Spleen (tissue), 11 donors: Measurements from ENCODE around the gene OLIG2. TPM values are rescaled to one million over a fixed set of nuclear protein-coding genes. Genes with fewer than 3 reads are reported as not detected.

ENCODE experiments used
- DNase-seq: peaks from one replicate; pipeline ENCODE4 v3.0.0-alpha.2; 2020
- H3K27ac ChIP-seq, 8 donors: fragments of 200-600 bp; sonication (generic) in 7 of 8; 1 replicate in 4 of 8; 2 replicates in 4 of 8; pipeline versions ENCODE4 v1.5.0 to v1.8.0; 2016 to 2021; ENCODE audit warnings: inconsistent platforms in 4 of 8, mild to moderate bottlenecking in 4 of 8, moderate library complexity in 1 of 8
- H3K27me3 ChIP-seq, 7 donors: fragments of 200-600 bp; sonication (generic) in 6 of 7; replicated peaks in 1 of 7; 1 replicate in 4 of 7; 2 replicates in 3 of 7; pipeline versions ENCODE4 v1.5.0 to v1.8.0; 2016 to 2021; ENCODE audit warnings: inconsistent platforms in 3 of 7, mild to moderate bottlenecking in 1 of 7
- H3K36me3 ChIP-seq, 6 donors: fragments of 200-600 bp; sonication (generic) in 5 of 6; 1 replicate in 4 of 6; 2 replicates in 2 of 6; pipeline versions ENCODE4 v1.5.0 to v1.8.0; 2016 to 2021; ENCODE audit warnings: inconsistent platforms in 2 of 6
- H3K4me1 ChIP-seq, 6 donors: fragments of 200-600 bp; sonication (generic) in 5 of 6; 1 replicate in 3 of 6; 2 replicates in 3 of 6; pipeline versions ENCODE4 v1.5.0 to v1.8.0; 2016 to 2021; ENCODE audit warnings: inconsistent platforms in 3 of 6
- H3K4me3 ChIP-seq, 8 donors: fragments of 200-600 bp; sonication (generic) in 7 of 8; 1 replicate in 4 of 8; 2 replicates in 4 of 8; pipeline versions ENCODE4 v1.5.0 to v1.8.0; 2016 to 2021; ENCODE audit warnings: inconsistent platforms in 4 of 8, mild to moderate bottlenecking in 4 of 8, moderate library complexity in 2 of 8
- H3K9me3 ChIP-seq, 8 donors: fragments of 200-600 bp; sonication (generic) in 7 of 8; 1 replicate in 4 of 8; 2 replicates in 4 of 8; pipeline versions ENCODE4 v1.5.0 to v1.8.0; 2016 to 2021; ENCODE audit warnings: inconsistent platforms in 4 of 8
- POLR2A ChIP-seq, 3 donors: fragments of 450-650 bp; IDR thresholded peaks; one replicate each; pipeline ENCODE4 v1.5.1; 2017; ENCODE audit warnings: antibody characterized with exemption in 3 of 3, mild to moderate bottlenecking in 1 of 3
- POLR2AphosphoS5 ChIP-seq, 3 donors: sonication (generic); formaldehyde crosslinking; IDR thresholded peaks; one replicate each; pipeline ENCODE4 v1.5.1; 2017; ENCODE audit warnings: antibody characterized with exemption in 3 of 3
- whole genome bisulfite sequencing, 5 donors: extraction: QIAGEN DNeasy Blood & Tissue Kit in 3 of 5; methylation state at CpG; one replicate each; pipeline versions ENCODE4 v1.1.5 to v1.1.7; 2013 to 2018; 5-methylcytosine and 5-hydroxymethylcytosine counted together
- intact Hi-C: fragments of 100-400 bp; cut with DNase I; formaldehyde crosslinking; loops from one replicate; pipeline ENCODE4 v1.15.0; 2023; ENCODE audit warnings: low total_unique reads
- polyA plus RNA-seq, 3 donors: library from polyadenylated mRNA; stranded (reverse); fragments of 200-250 nt; gene quantifications; one replicate each; pipeline ENCODE4 v1.2.1, GENCODE V29; 2013
- total RNA-seq, 7 donors: library from RNA; depleted of rRNA in 3 of 7; stranded (reverse); fragments of >200 nt in 3 of 7; fragmentation: NEBNext Ultra II Directional in 4 of 7; extraction: Animal tissue kit (Norgen Biotek cat#: 25700) in 4 of 7; gene quantifications; one replicate each; pipeline versions ENCODE4 v1.1.0 to v1.2.1, GENCODE V29; 2016 to 2021
- TF ChIP-seq, protein P1 (sequence below), 11 experiments: fragments of 200-600 bp in 7 of 11; fragments of 450-650 bp in 4 of 11; sonication (generic) in 4 of 11; IDR thresholded peaks in 8 of 11; conservative IDR thresholded peaks in 3 of 11; 1 replicate in 7 of 11; 2 replicates in 4 of 11; pipeline versions ENCODE4 v1.4.0 to v1.8.0; 2016 to 2021; ENCODE audit warnings: antibody characterized with exemption in 11 of 11, inconsistent platforms in 4 of 11, mild to moderate bottlenecking in 1 of 11
- donor health status: healthy with polysubstance abuse.
- donor health status: DM: no; HTN: no; CAD: no; lungs with moderate emphysema.
- donor health status: DM: no; HTN: no; CAD: no.
- donor health status: Bipolar disorder and iron deficiency.
- donor health status: healthy.
- donor health status: DM: no; HTN: no; CAD: no.
- donor health status: DM: yes; HTN: yes; CAD: no.

Gene OLIG2
- total and polyA plus RNA-seq, 10 donors: 0.03 to 0.23 TPM; not detected in 8

DNA sequence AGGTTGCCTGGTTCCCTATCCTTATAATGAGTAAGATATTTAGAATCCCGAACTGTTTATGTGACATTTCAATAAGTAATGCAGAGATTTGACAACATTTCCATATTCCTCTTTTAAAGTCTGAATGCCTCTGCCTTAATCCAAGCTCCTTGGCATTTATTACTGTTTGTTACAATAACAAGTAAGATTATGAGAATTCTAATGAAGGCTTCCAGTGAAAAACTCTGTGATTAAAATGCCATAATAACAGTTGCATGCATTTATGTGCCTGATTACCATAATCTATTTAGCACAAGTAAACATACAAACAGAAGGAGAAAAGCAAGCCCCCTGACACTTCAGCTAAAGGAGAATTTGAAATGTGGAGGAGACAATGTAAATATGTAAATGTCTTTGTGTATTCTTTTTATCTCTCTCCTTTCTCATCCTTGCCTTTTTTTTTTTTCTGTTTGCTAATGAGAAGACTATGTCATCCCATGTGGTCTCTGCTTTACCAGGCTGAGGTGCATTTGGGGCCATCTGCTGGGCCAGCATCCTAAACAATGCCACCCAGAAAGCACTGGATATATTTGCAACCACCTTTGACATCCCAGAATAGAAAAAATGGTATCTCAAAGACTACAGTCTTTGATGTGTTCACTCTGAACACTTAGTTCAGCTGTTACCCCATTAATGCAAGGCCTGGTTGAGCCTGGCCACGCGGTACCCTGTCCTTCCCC is 17.2 kb upstream of the OLIG2 start:
- H3K36me3 ChIP-seq: no peaks in the 10 kb centered on the region
- H3K27me3 ChIP-seq: peaks cover 0 to 21% (median 0%) of the 10 kb centered on the region in 7 donors
- H3K4me3 ChIP-seq: no peak overlapping the region
- H3K9me3 ChIP-seq: no peaks in the 10 kb centered on the region
- 59 to 78% (median 68%) methylated on average over 3 of the region's 3 CpGs for WGBS, 5 donors
- H3K27ac ChIP-seq: peak overlapping the region in 6 of 8 donors; percentile 11 to 87 (median 74)
- no peak for DNase-seq
- intact Hi-C loops: no loop called here
- peaks cover 0 to 13% (median 0%) of the 10 kb centered on the region in 6 donors for H3K4me1 ChIP-seq
- TF ChIP-seq, protein P1, sequence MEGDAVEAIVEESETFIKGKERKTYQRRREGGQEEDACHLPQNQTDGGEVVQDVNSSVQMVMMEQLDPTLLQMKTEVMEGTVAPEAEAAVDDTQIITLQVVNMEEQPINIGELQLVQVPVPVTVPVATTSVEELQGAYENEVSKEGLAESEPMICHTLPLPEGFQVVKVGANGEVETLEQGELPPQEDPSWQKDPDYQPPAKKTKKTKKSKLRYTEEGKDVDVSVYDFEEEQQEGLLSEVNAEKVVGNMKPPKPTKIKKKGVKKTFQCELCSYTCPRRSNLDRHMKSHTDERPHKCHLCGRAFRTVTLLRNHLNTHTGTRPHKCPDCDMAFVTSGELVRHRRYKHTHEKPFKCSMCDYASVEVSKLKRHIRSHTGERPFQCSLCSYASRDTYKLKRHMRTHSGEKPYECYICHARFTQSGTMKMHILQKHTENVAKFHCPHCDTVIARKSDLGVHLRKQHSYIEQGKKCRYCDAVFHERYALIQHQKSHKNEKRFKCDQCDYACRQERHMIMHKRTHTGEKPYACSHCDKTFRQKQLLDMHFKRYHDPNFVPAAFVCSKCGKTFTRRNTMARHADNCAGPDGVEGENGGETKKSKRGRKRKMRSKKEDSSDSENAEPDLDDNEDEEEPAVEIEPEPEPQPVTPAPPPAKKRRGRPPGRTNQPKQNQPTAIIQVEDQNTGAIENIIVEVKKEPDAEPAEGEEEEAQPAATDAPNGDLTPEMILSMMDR (IDR thresholded peaks at IDR 0.05 in 8 of 11, conservative IDR thresholded peaks at IDR 0.05 in 3 of 11): no peak

DNA sequence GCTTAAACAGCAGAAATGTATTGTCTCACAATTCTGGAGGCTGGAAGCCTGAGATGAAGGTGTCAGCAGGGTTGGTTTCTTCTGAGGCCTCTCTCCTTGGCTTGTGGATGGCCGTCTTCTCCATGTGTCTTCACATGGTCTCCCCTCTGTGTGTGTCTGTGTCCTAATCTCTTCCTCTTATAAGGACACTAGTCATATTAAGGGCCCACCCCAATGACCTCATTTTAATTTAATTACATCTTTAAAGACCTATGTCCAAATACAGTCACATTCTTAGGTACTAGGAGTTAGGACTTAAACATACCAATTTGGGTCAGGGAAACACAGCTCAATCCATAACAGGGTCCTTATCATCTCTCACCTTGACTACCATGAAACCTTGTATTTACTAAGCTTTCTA is 14.8 kb upstream of the OLIG2 start:
- intact Hi-C loops: no loop called here
- no peak for DNase-seq
- Histone ChIP-seq H3K36me3 (no peaks in the 10 kb centered on the region), H3K4me3 (no peak overlapping the region), H3K9me3 (no peaks in the 10 kb centered on the region), H3K27me3 (peaks cover 0 to 46% (median 0%) of the 10 kb centered on the region in 7 donors), H3K4me1 (peaks cover 0 to 13% (median 0%) of the 10 kb centered on the region in 6 donors), H3K27ac (peak overlapping the region in 2 of 8 donors; percentile 48 to 52)
- 93 to 100% (median 95%) methylated on average over 1 of the region's 1 CpG for WGBS, 5 donors
- TF ChIP-seq, protein P1 (IDR thresholded peaks at IDR 0.05 in 8 of 11, conservative IDR thresholded peaks at IDR 0.05 in 3 of 11): no peak
- TF ChIP-seq POLR2AphosphoS5 (IDR thresholded peaks at IDR 0.05): no peak
- TF ChIP-seq POLR2A (IDR thresholded peaks at IDR 0.05): no peak

DNA sequence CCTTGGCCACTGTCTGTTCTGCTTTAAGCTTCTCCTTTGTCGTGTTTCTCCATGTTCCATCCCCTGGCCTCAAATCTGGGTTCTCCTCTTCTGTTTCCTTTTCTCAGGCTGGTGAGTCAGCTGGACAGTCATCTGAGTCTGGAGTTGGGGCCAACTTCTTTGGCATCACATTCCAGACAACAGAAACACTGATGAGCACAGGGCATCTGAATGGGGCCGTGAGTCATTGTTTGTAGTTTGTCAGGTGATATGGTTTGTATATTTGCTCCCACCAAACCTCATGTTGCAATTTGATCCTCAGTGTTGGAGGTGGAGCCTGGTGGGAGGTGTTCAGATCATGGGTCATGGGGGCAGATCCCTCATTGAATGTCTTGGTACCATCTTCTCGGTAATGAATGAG is 14.3 kb upstream of the OLIG2 start:
- Histone ChIP-seq H3K4me1 (peaks cover 0 to 13% (median 0%) of the 10 kb centered on the region in 6 donors), H3K36me3 (no peaks in the 10 kb centered on the region), H3K4me3 (no peak overlapping the region), H3K9me3 (no peaks in the 10 kb centered on the region), H3K27ac (peak overlapping the region in 2 of 8 donors; percentile 48 to 52), H3K27me3 (peaks cover 0 to 51% (median 0%) of the 10 kb centered on the region in 7 donors)
- intact Hi-C loops: no loop called here
- DNase-seq: no peak
- TF ChIP-seq POLR2A (IDR thresholded peaks at IDR 0.05) (no peak), POLR2AphosphoS5 (IDR thresholded peaks at IDR 0.05) (no peak)
- TF ChIP-seq, protein P1 (IDR thresholded peaks at IDR 0.05 in 8 of 11, conservative IDR thresholded peaks at IDR 0.05 in 3 of 11): no peak
- WGBS, 5 donors: 70 to 85% (median 74%) methylated on average over 3 of the region's 3 CpGs

DNA sequence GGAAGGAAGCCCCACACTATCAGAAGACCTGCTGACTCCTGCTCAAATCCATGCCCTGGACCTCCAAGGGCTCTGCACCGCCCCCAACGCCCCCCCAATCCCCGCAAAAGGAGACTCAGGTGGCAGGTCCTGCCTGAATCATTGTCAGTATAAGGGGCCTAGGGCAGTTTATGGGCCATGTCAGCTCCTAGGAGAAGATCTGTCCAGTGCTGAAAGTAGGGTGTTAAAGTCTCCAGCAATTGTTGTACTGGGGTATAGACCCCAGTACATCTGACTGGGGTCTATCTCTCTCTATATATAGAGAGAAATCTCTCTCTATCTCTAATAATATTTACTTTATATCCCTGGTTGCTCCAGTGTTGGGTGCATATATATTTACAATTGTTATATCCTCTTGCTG is 12.1 kb upstream of the OLIG2 start:
- H3K9me3 ChIP-seq: no peaks in the 10 kb centered on the region
- intact Hi-C loops: no loop called here
- H3K27ac ChIP-seq: no peak overlapping the region
- TF ChIP-seq POLR2A (IDR thresholded peaks at IDR 0.05) (no peak), POLR2AphosphoS5 (IDR thresholded peaks at IDR 0.05) (no peak)
- TF ChIP-seq, protein P1 (IDR thresholded peaks at IDR 0.05 in 8 of 11, conservative IDR thresholded peaks at IDR 0.05 in 3 of 11): no peak
- WGBS, 5 donors: 69 to 88% (median 80%) methylated on average over 3 of the region's 3 CpGs
- DNase-seq: no peak
- H3K4me1 ChIP-seq: peaks cover 0 to 2% (median 0%) of the 10 kb centered on the region in 6 donors
- peaks cover 0 to 67% (median 12%) of the 10 kb centered on the region in 7 donors for H3K27me3 ChIP-seq
- H3K4me3 ChIP-seq: no peak overlapping the region
- no peaks in the 10 kb centered on the region for H3K36me3 ChIP-seq
